Activated CD4-positive, alpha-beta T cell treated with anti-CD3 and anti-CD28 coated beads, Interleukin-2, Interleukin-6, amounts not matched to agents 100 ng/mL and 50 ng/mL, durations not matched to agents 16 hours and 8 hours (primary cell): ENCODE measurements around the gene LGI4.

ENCODE experiments used
- DNase-seq: peaks from one replicate; pipeline ENCODE4 v3.0.0-alpha.2; 2020

The LGI4 gene

DNA sequence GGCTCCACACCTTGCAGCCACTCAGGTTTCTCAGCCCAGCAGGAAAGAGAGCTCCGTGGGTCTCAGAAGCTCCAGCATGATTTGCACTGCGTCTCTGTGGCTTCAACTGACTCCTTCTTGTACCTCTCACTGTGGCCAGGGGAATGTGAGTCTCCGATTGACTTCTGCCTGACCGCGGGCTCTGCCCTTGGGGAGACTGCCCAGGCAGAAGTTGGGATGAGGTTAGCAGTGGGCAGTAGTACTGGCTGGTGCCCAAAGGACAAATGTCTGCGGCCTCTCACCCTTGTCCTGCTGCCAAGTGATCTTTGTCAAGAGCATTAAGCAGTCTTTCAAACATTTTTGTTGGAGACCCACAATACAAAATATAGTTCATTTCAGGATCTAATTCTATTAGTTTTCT lies 53.7 kb downstream of the LGI4 start:
- DNase-seq: no peak

DNA sequence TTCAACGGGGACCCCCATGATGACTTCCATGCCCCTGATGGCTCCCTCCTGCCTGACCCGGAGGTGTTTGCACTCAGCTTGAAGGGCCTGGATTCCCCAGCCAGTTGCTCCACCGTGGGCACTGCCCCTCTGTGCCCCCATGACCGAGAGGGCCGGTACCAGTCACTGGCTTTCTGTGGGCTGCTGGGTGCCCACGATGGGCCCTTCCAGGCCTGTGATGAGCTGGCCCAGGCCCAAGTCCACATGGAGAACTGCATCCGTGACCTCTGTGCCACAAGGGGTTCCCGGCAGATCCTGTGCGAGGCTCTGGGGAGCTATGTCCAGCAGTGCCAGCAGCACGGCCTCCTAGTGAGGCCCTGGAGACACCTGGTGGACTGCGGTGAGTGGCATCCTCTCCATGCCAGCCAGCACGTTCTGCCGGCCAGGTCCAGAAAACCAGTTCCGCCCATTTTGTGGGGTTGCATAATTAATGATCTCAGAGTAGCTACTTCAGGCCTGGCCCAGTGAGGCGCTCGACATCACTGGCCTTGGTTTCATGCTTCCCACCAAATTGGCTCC lies 54.2 kb downstream of the LGI4 start:
- no peak for DNase-seq

DNA sequence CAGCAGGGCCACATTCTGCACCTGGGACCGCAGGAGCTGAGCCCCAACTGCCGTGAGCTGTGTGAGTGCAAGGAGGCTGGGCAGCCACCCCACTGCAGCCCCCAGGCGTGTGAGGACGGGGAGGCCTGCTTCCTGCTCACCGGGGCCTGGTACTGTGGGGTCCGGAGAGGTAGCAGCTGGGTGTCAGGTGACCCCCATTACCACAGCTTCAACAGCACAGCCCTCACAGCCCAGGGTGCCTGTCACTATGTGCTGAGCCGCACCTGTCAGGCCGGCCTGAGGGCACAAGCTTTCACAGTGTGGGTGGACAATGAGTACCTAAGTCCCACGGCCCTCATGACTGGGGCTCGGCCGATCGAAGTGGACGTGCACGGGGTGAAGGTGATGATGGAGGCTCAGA lies 55.0 kb downstream of the LGI4 start:
- no peak for DNase-seq

DNA sequence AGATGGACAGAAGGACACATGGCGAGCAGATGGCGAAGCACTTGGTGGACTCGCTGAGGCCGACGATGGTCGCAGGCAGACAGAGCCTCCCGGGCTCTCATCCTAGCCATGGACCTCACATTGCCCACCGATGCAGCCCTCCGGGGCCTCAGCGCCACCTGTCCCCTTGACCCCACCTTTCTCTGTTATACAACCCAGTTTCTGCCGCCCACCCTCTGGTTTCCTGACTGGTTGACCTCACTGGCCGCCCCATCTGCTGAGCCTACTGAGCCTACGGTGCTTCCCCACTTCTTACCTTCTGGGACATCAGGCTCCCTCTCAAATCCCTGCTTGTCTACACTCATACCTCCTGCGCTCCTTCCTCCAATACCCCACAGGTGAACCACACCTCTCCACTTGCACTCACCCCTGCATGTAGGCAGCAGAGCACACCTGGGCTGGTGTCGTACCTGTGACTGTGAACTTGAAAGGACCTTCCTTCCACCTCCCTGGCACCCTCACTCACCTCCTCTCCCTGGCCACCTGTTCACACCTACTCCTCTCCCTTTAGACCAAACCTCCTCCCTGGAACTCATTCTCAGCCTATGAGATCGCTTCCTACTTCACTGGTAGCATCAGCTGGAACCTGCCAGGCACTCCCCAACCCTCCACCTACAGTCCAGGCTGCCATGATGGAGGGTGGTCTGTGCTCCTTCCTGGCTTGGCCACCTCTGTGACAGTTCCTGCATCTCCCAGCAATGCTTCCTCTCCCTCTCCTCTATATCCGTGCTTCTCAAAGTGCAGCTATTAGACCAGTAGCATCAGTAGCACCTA lies 57.2 kb downstream of the LGI4 start:
- no peak for DNase-seq

DNA sequence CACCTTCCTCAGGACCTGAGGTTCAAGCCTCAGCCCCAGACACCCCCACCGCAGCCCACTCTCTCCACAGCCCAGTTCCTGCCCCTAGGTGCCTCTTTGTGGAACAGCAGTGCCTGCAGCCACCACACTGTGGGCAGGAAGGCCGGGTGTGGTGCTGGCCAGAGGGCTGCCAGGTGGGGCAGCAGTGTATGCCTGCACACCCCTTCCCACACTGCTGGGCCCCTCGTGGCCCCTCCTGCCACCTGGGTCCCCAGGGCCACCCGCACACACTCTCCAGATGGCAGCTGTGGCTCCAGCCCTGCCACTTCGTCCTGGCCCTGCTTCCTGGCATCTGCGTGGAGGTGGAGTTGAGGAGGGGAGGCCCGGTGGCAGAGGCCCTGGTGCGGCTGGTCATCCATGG lies 58.2 kb downstream of the LGI4 start:
- DNase-seq: no peak

DNA sequence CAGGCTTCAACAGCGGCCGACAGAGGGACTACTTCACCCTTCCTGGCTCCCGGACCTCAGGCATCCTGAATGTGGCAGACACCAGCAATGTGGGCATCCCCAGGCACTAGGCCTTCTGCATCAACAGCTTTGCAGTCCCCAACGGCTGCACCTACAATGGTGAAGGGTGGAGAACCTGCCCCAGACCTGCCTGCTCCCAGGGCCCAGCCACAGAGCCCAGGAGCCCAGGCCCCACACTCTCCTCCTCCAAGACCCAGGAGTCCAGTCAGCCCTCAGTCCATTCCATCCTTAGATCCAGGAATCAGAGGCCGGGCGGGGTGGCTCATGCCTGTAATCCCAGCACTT lies 58.9 kb downstream of the LGI4 start:
- DNase-seq: no peak

DNA sequence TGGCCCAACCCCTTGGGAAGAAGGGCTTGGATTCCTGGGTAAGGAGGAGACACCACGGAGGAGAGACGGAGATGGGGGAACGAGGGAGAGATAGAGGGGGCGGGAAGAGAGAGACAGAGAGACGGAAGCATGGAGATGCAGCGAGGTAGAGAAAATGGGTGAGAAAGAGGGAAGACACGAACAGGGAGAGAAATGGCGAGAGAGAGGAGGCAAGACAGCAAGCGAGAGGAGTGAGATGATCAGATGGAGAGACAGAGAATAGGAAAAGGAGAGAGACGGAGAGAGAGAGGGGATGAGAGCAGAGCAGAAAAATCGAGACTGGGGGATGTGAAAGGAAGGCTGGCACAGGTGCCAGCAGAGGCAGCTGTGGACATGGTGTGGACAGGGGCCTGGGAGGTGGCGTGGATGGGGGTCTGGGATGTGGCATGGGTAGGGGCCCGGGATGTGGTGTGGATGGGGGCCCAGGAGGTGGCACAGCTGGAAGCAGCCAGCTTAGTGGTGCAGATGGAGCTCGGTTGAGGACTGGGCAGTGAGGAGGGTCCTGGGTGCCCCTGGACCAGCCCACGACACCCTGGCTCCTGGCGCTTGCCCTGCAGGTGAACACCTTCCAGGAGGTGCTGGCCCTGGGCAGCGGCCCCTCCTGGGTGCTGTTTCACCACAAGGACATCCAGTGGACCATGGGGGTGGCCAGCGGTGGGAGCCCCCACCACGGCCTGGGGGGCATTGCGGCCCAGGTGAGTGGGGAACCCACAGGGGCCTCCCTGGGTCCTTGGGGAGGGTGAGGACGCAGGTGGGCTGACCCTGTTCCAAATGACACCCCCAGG lies 59.4 kb downstream of the LGI4 start:
- DNase-seq: no peak
